Measurements from ENCODE around the gene KRT82. TPM values are rescaled to one million over a fixed set of nuclear protein-coding genes. Genes with fewer than 3 reads are reported as not detected.
"Not testable (repeated sequence)": the region's sequence is repeated elsewhere in the genome, so short reads cannot be mapped to it uniquely, and the experiment has no call there.

KRT82 gene
- total and polyA plus RNA-seq, 2 experiments from 2014 or later, result not detected

DNA sequence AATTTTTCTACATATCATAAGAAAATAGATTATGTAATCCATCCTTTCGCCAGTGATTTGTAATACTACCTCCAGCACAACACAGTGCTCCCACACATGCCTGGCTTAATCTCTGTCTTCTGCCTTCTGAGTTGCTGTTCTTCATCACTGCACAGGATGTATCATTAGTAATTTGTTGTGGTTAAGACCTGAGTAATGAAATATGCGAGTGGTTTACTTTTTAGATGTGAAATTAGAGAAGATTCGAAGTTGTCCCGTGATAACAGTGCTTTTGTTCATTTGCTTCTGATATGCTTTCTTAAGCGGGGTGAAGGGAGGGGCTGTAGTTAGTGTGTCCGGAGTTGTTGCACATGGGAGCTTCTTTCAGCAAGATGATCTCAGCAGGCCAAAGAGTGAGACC lies 56.9 kb downstream of the KRT82 start:
- H3K4me1 ChIP-seq (ENCODE audit: low read depth), result no peaks in the 10 kb centered on the region
- H3K27ac ChIP-seq, result no peak overlapping the region
- TF ChIP-seq, protein P1, sequence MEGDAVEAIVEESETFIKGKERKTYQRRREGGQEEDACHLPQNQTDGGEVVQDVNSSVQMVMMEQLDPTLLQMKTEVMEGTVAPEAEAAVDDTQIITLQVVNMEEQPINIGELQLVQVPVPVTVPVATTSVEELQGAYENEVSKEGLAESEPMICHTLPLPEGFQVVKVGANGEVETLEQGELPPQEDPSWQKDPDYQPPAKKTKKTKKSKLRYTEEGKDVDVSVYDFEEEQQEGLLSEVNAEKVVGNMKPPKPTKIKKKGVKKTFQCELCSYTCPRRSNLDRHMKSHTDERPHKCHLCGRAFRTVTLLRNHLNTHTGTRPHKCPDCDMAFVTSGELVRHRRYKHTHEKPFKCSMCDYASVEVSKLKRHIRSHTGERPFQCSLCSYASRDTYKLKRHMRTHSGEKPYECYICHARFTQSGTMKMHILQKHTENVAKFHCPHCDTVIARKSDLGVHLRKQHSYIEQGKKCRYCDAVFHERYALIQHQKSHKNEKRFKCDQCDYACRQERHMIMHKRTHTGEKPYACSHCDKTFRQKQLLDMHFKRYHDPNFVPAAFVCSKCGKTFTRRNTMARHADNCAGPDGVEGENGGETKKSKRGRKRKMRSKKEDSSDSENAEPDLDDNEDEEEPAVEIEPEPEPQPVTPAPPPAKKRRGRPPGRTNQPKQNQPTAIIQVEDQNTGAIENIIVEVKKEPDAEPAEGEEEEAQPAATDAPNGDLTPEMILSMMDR (IDR thresholded peaks at IDR 0.05; ENCODE audit: low read depth, low read length), result no peak
- no peaks in the 10 kb centered on the region for H3K36me3 ChIP-seq
- H3K4me3 ChIP-seq, result no peak overlapping the region
- peak in 1 of 2 donors; percentile 53 for DNase-seq (ENCODE audit: low read depth in 1 of 2, low spot score in 1 of 2)
- peaks cover 41% of the 10 kb centered on the region for H3K27me3 ChIP-seq
- H3K9me3 ChIP-seq (ENCODE audit: low read depth), result no peaks in the 10 kb centered on the region

DNA sequence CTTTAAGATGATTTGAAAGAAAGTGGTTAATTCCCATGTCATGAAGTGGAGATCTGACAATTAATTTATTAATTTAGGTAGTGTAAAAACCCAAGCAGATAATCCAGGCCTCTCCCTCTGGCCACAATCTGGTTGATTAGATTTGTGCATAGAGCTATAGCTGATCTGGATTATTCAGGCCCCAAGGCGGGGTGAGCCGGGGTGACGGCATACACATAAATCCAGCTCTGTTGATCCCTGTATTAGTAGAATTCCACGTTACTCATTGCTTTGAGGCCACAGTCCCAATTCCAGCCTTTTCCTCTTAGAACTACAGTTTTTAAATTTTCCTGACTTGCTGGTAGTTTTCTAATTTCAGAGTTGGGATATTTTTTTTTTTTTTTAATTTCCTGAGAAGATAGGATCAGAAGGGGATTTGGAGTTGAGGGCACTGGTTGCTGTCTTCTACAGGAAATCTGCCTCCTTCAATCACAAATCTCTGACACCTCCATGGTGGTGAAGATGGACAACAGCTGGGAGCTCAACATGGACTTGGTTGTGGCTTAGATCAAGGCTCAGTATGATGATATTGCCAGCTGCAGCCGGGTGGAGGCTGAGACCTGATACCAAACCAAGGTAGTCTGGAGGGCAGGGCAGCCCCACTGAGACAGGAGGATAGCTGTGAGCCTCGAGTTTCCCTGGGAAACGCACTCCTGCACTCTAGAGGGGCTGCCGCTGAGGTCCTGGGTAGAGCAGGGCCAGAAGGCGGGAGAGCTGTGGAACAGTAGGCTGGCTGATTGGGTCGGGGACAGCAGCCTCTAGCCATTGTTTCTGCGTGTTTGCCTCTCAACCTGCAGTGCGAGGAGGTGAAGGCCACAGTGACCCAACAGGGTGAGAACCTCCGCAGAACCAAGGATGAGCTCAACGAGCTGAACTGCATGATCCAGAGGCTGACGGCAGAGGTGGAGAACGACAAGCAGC lies 58.3 kb downstream of the KRT82 start:
- no peak for DNase-seq (ENCODE audit: low read depth in 1 of 2, low spot score in 1 of 2)
- Histone ChIP-seq H3K4me1 (ENCODE audit: low read depth) (no peaks in the 10 kb centered on the region), H3K9me3 (ENCODE audit: low read depth) (no peaks in the 10 kb centered on the region), H3K27me3 (peaks cover 27% of the 10 kb centered on the region), H3K36me3 (no peaks in the 10 kb centered on the region), H3K27ac (no peak overlapping the region), H3K4me3 (no peak overlapping the region)
- TF ChIP-seq, protein P1 (IDR thresholded peaks at IDR 0.05; ENCODE audit: low read depth, low read length), result no peak

DNA sequence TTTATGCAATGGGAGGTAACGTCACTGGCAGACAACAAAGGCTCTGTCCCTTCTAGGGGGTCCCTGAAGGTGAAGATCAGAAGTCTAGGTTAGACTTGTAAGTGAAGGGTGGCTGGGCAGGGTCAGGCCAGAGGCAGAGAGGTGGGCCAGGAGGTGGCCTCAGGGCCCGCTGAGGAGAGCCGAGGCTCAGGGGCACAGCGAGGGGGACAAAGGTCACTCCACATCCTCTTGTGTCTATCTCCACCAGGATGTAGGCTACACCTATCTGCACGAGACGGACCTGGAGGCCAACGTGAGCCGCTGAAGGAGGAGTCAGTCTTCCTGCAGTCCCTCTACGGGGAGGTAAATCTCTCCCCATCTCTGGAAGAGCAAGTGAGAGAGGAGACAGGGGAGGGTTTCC lies 59.1 kb downstream of the KRT82 start:
- Histone ChIP-seq H3K36me3 (no peaks in the 10 kb centered on the region), H3K4me1 (ENCODE audit: low read depth) (no peaks in the 10 kb centered on the region), H3K27me3 (peaks cover 25% of the 10 kb centered on the region), H3K27ac (no peak overlapping the region), H3K9me3 (ENCODE audit: low read depth) (no peaks in the 10 kb centered on the region), H3K4me3 (no peak overlapping the region)
- no peak for DNase-seq (ENCODE audit: low read depth in 1 of 2, low spot score in 1 of 2)
- TF ChIP-seq, protein P1 (IDR thresholded peaks at IDR 0.05; ENCODE audit: low read depth, low read length), result no peak

DNA sequence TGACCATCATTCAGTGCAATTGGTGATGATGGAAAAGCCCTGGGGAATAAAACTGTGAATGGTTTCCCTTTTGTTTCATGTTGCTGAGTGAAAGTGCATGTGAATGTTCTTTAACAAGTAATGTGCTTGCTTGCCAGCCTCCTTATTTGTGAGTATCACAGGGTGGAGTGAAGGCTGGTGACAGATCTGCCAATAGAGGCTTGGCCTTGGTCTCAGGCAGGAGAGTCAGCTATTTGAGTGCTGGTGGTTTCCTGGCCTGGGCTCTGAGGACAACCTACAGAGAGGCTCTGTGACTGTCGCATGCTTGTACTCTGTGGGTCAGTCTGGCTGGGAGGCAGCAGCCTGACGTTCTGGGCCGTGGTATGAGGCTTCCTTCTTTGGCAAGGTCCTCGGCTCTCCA lies 59.5 kb downstream of the KRT82 start:
- TF ChIP-seq, protein P1 (IDR thresholded peaks at IDR 0.05; ENCODE audit: low read depth, low read length), result no peak
- Histone ChIP-seq H3K4me3 (no peak overlapping the region), H3K9me3 (ENCODE audit: low read depth) (no peaks in the 10 kb centered on the region), H3K27ac (no peak overlapping the region), H3K27me3 (peaks cover 25% of the 10 kb centered on the region), H3K36me3 (no peaks in the 10 kb centered on the region), H3K4me1 (ENCODE audit: low read depth) (no peaks in the 10 kb centered on the region)
- no peak for DNase-seq (ENCODE audit: low read depth in 1 of 2, low spot score in 1 of 2)

DNA sequence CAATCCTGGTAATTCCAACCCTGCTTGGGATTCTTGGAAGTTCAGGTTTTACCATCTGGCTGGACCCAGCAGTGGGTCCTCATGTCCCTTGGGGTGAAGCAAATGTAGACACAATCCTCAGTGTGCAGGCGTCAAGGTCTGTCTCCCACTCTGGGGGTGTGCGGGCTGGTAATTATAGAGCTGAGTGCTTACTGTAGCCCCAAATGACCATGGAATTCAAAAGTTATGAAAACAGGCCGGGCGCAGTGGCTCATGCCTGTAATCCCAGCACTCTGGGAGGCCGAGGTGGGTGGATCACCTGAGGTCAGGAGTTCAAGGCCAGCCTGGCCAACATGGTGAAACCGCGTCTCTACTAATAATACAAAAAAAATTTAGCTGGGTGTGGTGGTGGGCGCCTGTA lies 61.1 kb downstream of the KRT82 start:
- not testable (repeated sequence) for H3K36me3 ChIP-seq; H3K9me3 ChIP-seq (ENCODE audit: low read depth); H3K27ac ChIP-seq; DNase-seq (ENCODE audit: low read depth in 1 of 2, low spot score in 1 of 2); H3K4me1 ChIP-seq (ENCODE audit: low read depth); H3K4me3 ChIP-seq
- H3K27me3 ChIP-seq, result peaks cover 18% of the 10 kb centered on the region

DNA sequence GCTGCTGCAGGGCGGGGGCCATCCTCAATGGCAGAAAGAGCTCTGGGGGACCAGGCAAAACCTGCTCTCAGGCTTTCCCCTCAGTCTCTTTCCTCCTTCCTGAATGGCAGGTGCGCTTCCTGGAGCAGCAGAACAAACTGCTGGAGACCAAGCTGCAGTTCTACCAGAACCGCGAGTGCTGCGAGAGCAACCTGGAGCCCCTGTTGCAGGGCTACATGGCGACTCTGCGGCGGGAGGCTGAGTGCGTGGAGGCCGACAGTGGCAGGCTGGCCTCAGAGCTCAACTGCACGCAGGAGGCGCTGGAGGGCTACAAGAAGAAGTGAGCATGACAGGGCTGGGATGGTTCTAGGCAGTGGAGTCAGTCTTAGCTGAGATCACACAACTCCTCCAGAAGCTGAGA lies 62.0 kb downstream of the KRT82 start:
- DNase-seq (ENCODE audit: low read depth in 1 of 2, low spot score in 1 of 2), result no peak
- TF ChIP-seq, protein P1 (IDR thresholded peaks at IDR 0.05; ENCODE audit: low read depth, low read length), result no peak
- H3K27me3 ChIP-seq, result peaks cover 15% of the 10 kb centered on the region
- no peaks in the 10 kb centered on the region for H3K4me1 ChIP-seq (ENCODE audit: low read depth)
- no peaks in the 10 kb centered on the region for H3K9me3 ChIP-seq (ENCODE audit: low read depth)
- H3K36me3 ChIP-seq, result no peaks in the 10 kb centered on the region
- H3K4me3 ChIP-seq, result no peak overlapping the region
- H3K27ac ChIP-seq, result no peak overlapping the region
